Right renal cortex interstitium (tissue), 3 donors: Measurements from ENCODE around the gene VTN. TPM values are rescaled to one million over a fixed set of nuclear protein-coding genes. Genes with fewer than 3 reads are reported as not detected.

Experiments used
- DNase-seq, 3 donors: peaks; one replicate each; pipeline ENCODE4 v3.0.0-alpha.2; 2013; ENCODE audit warnings: low read depth in 3 of 3, low spot score in 2 of 3
- polyA plus RNA-seq, 3 donors: library from polyadenylated mRNA; unstranded; fragments of 120-200 nt; gene quantifications; one replicate each; pipeline ENCODE4 v1.2.1, GENCODE V29; 2013; ENCODE audit not compliant: insufficient read length in 3 of 3

VTN gene
- polyA plus RNA-seq, 3 donors: 8.5 to 22.3 (median 11.7) TPM

DNA sequence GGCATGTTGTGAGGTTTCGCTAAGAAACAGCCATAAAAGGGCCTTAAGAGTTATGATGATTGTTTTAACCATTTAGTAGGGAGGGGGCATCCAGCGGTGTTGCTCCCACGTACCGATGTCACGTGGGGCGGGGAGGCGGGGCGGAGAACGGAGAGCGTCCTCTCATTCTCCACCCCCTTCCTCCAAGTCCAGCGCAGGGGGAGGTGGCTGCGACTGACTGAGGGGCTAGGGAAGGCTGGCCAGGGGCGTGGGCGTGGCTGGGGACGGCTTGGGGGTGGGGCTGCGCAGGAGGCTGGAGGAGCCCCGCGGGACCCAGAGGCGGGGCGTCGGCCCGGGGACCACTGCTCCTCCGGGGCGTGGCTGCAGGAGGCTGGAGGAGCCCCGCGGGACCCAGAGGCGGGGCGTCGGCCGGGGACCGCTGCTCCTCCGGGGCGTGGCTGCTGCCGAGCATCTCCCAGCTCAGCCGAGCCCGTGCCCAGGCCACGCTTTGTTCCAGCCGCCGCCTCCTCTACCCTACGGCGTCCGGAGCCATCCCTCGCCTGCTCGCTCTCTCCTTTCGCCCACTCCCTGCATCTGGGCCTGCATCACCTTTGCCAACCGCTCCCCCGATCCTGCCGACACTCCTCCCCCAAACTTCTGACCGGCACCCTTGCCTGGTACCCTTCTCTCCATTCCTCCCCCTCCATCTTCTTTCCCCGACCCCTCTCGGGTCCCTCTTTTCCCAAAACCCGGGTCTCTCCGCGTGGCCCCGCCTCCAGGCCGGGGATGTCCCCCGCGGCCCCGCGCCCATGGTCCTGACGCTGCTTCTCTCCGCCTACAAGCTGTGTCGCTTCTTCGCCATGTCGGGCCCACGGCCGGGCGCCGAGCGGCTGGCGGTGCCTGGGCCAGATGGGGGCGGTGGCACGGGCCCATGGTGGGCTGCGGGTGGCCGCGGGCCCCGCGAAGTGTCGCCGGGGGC is 1.4 kb upstream of the VTN start, which contains the start of gene SARM1:
Gene SARM1, plus strand, starts transcription at position 450 of the 958 bp plus-strand sequence. Its CDS starts 339 bp downstream, at position 789.
- peak in 2 of 3 donors; percentile 73 to 79 for DNase-seq

DNA sequence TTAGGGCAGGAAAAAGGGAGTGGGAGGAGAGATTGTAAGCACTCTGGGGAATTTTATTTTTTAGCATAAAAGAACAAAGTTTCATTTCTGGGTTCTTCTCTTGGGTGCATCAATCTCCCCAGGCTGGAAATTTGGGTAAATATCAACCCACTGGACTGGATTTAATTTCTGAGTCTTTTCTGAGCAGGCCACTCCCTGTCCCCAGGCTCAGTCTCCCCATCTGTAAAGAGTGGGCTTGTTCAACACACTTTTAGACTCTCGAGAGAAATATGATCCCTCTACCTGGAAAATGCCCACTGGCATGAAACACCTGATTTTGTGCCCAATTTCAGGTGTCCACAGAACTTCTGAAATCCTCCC is 617 bp upstream of the VTN start:
- DNase-seq: no peak

DNA sequence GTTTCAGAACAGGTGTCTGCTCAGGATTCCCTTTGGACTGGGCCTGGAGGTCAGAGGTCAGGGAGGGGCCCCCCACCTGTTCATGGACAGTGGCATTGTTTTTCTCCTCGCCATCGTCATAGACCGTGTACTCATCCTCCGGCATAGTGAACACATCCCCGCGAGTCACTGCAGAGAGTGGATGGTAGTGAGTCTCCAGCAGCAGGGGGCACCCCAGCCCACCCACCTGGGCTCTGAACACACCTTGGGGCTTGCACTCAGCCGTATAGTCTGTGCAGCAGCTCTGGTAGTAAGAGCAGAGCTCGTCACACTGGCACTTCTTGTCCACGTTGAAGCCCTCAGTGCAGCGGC is 448 bp downstream of the VTN start:
- DNase-seq: no peak

DNA sequence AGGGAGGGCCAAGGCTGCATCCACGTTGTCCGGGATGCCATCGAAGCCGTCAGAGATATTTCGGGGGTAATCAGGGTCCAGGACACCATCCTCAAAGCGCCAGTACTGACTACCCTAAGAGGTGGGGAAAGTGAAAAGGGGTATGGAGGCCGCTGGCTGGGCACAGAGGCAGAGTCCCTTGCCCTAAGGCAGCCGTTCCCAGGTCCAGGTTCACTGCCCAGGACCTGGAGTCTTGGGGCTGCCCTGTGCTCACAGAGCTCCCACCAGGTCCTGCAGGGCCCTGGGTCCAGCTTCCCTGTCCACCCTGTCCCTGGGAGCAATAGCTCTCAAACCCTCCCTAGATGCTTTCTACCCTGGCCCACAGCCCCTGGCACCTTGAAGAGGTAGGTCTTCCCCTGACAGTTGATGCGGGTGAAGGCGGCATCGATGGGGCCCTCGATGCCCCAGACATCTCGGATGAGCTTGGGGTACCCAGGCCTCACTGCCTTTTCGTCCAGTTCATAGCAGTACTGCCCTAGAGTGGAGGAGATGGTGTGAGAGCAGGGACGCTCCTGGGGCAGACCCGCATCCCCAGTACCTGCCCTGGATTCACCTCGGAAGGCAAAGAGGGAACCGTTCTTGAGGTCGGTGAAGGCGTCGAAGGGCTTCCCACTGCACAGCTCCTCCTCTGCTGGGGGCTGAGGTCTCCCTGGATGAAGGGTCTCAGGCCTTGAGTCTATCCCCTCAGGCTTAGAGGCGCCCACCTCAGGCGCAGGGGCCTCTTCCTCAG is 1.0 kb downstream of the VTN start:
- DNase-seq: no peak

DNA sequence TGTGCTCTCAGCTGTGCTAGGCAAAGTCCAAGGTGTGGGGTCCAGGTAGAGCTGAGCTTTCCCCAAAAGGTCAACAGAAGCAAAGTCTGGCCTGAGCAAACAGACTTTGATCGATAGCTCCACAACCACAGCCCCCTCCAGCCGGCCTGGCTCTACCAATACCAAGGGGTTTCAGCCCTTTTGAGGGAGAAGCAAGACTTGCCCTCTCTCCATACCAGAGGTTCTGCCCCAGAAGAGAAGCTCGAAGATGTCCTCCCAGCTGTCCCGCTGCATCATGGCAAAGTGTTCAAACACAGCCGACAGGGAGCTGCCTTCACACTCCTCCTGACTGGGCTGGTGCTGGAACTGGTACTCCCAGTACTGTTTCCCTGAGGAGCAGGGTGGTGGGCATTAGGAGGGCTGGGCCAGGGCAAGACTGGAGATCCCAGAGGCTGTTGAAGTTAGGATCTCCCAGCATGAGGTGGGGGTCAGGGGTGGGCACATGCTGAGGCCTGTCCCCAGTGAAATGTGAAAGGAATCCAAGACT is 1.7 kb downstream of the VTN start:
- DNase-seq: no peak

DNA sequence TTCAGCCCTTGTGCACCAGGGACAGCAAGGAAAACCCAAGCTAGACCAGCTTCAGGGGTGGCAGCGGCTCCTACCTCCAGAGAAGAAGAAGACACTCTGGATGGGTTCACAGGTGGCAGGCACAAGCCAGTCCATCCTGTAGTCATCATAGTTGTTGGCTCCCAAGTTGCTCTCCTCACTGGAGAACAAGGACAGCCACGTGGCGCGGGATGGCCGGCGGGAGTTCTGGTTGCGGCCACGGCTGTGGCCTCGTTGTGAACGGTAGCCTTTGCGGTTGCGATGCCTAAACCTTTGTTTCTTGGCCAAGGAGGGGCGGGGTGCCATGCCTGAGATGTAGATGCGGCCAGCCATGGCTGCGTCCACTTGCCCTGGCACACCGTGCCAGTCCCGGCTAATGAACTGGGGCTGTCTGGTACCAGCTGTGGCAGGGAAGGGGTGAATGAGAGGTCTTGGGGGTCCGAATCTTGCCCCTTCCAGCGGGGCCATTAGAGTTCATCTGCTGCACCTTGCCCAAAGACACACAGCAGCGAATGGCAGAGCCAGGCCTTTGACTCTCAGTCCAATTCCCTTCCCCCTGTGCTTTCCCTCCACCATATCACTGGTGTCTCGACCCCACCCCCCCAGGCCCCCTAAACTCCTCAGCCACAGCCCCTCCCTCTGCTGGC is 2.3 kb downstream of the VTN start:
- DNase-seq: no peak

DNA sequence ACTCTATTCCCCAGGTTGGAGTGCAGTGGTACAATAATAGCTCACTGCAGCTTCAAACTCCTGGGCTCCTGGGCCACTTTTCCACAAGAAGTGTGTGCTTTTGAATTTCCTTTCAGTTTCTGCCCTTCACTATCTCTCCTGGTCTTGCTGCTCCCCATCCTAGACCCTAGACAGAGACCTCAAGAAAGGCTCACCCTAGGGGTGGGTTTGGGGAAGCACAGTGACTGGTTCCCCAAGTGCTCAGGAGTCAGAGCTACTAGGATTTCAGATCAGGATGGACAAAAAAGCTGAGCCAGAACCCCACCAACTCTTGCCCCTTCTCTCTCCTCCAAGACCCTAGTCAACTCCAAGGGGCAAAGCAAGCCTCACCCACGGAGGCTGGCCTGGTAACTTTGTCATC is 3.5 kb downstream of the VTN start:
- no peak for DNase-seq

DNA sequence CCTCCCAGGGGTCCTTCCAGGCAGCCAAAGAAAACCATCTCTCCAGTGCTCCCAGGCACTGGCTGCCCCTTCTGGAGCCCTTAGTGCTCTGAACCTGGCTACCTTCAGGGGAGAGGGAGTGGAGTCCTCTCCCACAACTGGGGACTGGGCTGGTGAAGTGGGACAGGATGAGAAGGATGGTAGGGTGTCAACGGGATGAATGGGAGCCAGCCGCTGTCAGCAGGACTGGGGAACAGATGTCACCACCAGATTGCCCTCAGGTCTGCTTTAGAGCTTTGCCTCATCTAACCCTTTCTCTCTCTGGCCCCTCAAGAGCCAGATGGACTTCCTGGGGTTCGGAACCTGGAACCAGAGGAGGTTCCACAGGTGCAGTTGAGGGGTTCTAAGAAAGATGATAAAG is 4.6 kb downstream of the VTN start:
- no peak for DNase-seq

DNA sequence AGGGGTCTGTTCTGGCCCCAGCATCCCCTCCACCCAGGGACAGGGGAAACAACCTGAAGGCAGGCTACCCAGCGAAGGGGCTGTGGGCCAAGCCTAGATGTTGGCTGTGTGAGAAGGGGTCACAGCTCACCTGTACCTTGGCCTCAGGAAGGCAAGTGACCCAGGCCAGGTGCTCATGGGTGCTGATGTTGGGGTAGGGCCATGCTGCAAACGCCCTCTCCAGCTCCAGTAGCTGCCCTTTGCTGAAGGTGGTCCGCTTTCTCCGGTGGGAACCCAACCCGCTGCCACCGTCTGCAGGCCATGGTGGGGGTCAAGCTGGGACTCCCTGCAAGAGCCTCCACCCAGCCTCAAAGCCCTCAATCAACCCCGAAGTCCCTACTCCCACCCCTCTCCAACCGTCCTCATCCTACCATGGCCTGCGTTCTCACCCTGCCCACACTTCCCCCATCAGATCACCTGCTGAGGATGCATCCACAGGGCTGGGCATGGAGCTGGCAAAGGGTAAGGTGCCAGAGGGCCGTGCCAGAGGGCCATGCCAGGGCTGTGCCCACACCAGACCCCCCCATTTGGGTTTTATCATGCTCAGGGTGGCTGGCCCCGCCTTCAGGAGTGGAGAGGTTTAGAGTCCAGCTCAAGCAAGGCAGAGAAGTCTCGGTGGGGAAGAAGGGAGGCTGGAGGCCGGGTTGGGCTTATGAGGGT is 5.3 kb downstream of the VTN start, which contains the start of gene SEBOX:
Gene SEBOX, minus strand, starts transcription at position 535 of the 699 bp plus-strand sequence. Its CDS starts 48 bp downstream, at position 487.
- DNase-seq: no peak

DNA sequence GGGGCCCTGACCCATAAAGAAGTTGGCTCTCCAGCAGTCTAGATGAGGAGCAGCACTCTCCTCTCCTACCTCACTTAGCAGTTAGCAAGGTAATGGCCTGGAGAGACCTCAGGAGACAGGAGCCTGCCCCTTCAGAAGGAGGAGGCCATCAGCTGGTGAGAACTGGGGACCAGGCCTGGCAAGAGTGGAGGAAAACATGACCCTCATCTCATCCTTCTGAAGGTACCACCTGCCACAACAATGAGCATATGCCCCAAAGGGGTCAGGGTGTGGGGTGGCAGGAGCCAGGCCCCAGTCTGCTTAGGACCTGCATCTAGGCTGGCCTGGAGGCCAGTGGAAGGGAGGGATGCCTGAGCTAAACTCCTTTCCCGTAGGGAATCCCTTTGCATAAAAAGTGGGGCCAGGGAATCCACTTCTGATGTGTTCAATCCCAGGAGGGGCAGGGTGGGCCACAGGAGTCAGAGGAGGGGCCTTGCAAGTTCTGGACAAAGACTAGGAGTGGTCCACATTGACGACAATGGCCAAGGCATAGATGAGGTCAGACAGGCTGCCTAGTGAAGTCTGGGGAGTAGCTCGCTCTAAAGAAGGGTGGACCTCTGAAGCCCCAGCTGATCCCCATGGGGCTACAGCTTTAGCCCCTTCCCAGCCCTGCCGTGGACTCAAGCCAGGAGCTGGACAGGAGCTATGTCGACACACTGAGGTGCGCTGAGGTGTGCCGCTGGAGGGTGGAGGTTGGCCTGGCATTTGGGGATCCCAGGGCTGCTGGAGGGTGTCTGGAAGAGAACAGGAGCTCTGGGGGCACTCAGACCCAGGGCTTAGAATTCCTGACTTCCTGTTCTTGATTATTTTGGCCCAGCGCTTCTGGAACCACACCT is 6.1 kb downstream of the VTN start:
- no peak for DNase-seq

DNA sequence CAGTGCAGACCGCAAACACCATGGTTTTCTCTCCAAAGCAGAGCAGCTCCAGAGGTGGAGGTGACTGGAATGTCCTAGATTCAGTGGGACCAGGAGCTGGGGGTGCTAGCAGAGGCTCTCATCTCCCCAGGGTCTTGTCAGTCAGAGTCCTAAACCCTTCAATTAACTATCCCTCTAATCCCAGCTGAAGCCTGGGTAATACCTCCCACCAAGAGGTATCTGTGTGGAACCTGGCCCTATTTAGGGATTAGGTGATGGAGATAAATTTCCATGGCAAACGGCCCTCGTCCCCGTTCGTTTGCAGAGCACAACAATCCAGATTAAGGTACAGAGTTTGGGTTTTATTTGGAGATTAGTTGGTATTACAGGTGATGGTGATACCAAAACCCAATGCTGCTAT is 6.9 kb downstream of the VTN start:
- DNase-seq: no peak

DNA sequence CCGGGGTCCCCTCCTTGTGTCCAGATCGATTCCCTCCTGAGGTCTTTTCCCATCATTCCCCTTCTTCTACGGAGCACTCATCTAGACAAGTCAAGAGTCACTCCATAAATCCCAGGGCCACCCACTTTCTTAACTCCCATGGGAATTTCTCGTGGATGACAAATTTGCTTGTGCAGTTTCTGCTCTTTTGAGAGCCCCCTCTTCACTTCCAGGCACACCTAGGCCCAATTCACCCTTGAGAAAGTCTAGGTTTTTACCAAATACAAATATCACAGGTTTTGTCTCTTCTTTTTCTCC is 12.3 kb downstream of the VTN start:
- no peak for DNase-seq

DNA sequence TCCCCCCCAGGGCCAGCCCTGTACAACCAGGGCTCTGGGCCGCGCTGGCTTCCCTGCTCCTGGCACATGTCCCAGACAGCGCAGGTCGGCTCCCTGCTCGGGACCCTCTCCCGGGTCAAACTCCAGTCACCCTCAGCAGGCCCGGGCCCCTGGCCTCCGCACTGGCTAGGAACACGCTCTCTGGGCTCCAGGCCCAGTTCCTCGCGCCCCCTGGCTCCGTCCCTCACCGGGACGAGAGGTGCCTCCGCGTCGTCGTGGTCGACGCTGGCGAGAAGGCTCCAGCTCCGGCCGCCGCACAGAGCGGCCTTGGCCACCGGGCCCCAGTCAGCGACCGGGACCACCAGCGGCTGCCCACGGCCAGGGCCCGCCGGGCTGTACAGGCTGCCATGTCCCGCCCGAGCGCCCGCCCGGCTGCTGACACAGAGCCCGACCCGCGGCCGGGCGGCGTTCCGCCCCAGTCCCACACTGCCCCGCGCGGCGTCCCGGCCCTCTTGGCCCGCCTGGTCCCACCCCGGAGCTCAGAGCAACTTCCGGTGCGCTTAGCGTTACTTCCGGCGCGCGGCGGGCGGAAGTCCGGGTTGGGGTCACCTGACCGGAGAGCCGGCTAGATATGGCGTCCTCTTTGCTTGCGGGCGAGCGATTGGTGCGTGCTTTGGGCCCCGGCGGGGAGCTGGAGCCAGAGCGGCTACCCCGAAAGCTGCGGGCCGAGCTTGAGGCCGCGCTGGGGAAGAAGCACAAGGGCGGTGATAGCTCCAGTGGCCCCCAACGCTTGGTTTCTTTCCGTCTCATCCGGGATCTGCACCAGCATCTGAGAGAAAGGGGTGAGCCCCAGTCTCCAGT is 12.8 kb downstream of the VTN start, which contains the start of gene POLDIP2:
Gene POLDIP2, minus strand, starts transcription at position 467 of the 840 bp plus-strand sequence. Its CDS starts 79 bp downstream, at position 388.
- DNase-seq: peak in 1 of 3 donors; percentile 88

DNA sequence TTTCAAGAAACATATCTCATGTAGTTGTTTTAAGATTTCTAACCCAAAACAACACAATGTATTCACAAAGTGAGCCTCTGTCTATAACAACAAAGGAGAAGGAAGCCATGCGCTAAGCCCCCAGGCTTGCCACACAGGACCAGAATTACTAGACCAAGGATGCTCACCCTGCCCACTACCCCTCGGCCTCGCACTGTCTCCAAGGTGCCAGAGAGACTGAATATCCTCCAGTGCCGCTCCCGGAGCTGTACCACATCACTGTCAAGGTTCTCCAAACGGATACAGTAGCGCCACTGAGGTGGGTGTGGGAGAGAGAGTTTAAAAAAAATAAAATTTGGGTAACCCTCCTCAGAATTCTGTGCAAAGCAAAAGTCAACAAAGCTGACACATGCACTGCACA is 19.8 kb downstream of the VTN start:
- DNase-seq: no peak

DNA sequence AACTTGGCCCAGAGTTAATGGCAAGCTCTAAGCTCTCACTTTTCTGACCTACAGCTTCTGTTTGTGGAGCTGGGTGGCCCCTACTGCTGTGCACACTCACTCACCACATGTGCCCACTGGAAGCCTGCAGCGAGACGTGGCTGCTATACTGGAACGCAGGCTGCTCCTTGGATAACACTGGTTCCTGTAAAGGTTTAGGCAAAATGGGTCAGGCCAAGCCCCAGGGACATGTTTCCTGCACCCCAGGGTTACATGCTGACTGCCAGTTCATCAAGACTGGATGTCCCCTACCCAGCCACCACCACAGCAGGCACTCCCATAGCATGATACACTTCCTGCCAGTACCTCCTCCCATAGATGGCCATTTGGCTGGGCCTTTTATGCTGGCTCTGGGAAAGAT is 21.1 kb downstream of the VTN start:
- DNase-seq: no peak

DNA sequence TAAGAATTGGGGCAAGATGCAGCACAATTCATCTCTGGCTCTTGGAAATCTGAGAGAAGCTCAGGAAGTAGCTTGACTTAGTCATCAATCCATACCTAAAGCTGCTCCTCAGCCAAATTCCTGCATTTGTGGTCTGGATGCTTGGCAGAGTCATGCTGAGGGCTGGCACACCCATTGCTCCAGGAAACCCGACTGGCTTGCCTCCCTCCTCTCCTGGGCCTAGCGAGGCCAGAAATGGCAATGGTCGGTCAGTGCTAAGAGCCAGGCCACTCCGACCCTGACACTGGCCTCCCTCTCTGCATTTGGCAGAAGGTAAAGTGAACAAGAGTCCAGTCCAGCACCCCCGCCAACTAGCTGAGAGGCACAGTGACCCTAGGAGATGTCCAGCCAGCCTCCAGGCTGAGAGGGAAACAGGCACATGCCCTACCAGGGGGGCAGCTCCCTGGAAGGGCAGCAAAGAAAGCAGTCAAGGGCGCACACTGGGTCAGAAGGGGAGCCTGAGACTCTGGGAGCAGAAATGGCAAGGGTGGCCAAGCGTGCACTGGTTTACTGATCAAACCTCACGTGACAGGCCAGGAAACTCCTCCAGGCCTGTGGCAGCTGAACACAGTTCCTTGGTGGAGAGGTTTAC is 22.7 kb downstream of the VTN start:
- no peak for DNase-seq

DNA sequence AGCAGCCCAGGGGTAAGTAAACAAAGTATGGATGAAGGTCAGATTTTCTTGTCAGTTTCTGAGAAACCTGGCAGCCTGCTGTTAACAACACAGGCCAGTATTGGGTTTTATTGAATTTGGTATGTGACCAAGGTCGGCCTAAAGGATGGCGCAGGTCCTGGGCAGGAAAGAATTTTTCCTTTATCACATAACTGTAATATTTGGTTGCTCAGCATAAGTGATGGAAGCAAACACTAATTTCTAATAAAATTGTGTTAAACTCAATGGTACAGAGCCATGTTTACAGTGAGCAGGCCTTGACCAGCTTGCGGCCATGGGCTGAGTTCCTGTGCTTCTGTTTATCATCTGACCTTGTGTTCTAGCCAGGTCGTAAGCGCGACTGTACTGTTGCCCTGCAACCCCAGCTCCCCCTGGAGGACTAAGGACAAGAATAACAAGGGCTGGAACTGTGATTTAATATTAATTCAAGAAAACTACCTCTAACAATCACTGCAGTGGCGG is 23.3 kb downstream of the VTN start:
- no peak for DNase-seq

DNA sequence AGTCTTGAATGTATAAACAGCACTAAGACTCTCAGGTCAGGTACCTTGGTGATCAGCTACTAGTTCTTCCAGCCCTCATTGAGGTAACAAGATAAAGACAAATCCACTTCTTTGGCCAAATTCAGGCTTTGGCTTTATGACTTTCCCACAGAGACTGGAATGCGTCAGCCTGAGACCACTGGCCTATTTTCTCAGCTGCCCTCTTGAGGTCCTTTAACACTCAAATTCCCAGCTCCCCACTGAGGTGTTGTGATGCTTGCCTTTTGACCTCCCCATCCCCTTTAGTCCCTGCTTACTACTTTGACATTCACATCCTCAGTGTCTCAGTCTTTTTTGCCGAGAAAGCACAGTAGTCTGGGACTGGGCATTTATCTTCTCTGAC is 23.9 kb downstream of the VTN start:
- no peak for DNase-seq
